H1 (cell line): ENCODE data around the gene CLEC16A. TPM values are rescaled to one million over a fixed set of nuclear protein-coding genes. Genes with fewer than 3 reads are reported as not detected.

Experiments
- CTCF ChIA-PET: fragments of 300-600 bp; sonication (Branson Sonifier 250); formaldehyde crosslinking; loops from one replicate; lab custom pipeline; 2021; ENCODE audit not compliant: partially characterized antibody; lab: Charles Lee
- POLR2A ChIA-PET: fragments of 300-600 bp; sonication (Branson Sonifier 250); formaldehyde crosslinking; loops from one replicate; lab custom pipeline; 2021; ENCODE audit warnings: inconsistent platforms; ENCODE audit not compliant: partially characterized antibody; lab: Charles Lee
- DNase-seq, 2 experiments: peaks; one replicate each; pipeline versions ENCODE4 v3.0.0 to v3.0.0-alpha.2; 2010 to 2022; ENCODE audit warnings: low spot score in 2 of 2, low read depth in 1 of 2, mixed read lengths in 1 of 2
- FAIRE-seq: peaks from 2 replicates; lab custom pipeline; 2011; peaks lifted over from hg19 to GRCh38; lab: Jason Lieb, UNC
- H2AFZ ChIP-seq: 2 replicates; pipeline ENCODE4 v1.8.1; 2012; ENCODE audit warnings: low read length, inconsistent platforms
- H2AK5ac ChIP-seq: 2 replicates; pipeline ENCODE4 v1.6.1; 2013; ENCODE audit warnings: low read depth, low read length
- H2BK120ac ChIP-seq: replicated peaks from 2 replicates; pipeline ENCODE3; 2013; ENCODE audit warnings: low read depth, low read length, inconsistent platforms
- H2BK12ac ChIP-seq: 2 replicates; pipeline ENCODE4 v1.6.1; 2013; ENCODE audit warnings: low read depth, low read length
- H2BK15ac ChIP-seq: 2 replicates; pipeline ENCODE4 v1.6.1; 2013; ENCODE audit warnings: low read length
- H2BK20ac ChIP-seq: 2 replicates; pipeline ENCODE4 v1.6.1; 2013; ENCODE audit warnings: low read length
- H2BK5ac ChIP-seq: 2 replicates; pipeline ENCODE4 v1.6.1; 2013; ENCODE audit warnings: low read depth, low read length
- H3K14ac ChIP-seq: 2 replicates; pipeline ENCODE4 v1.6.1; 2013; ENCODE audit warnings: inconsistent platforms; ENCODE audit not compliant: insufficient read length
- H3K18ac ChIP-seq: 2 replicates; pipeline ENCODE4 v1.6.1; 2013; ENCODE audit warnings: low read length; ENCODE audit errors: extremely low read depth
- H3K23ac ChIP-seq: 2 replicates; pipeline ENCODE4 v1.6.1; 2013; ENCODE audit warnings: inconsistent platforms; ENCODE audit not compliant: insufficient read length
- H3K23me2 ChIP-seq: 2 replicates; pipeline ENCODE4 v1.6.1; 2013; ENCODE audit warnings: low read depth, low read length
- H3K27ac ChIP-seq: 2 replicates; pipeline ENCODE4 v1.6.1; 2011; ENCODE audit warnings: low read depth, low read length, inconsistent platforms
- H3K27me3 ChIP-seq, 4 experiments: replicated peaks in 1 of 4; 1 replicate in 1 of 4; 2 replicates in 3 of 4; pipeline versions ENCODE4 v1.6.1 to v1.8.1; 2011 to 2013; ENCODE audit warnings: low read length in 3 of 4, mild to moderate bottlenecking in 3 of 4, inconsistent platforms in 2 of 4, mixed read lengths in 2 of 4, moderate library complexity in 1 of 4; ENCODE audit not compliant: control insufficient read depth in 3 of 4, insufficient read depth in 3 of 4; ENCODE audit errors: extremely low read depth in 1 of 4
- H3K36me3 ChIP-seq, 4 experiments: 2 replicates each; pipeline versions ENCODE4 v1.6.1 to v1.8.1; 2011 to 2013; ENCODE audit warnings: mild to moderate bottlenecking in 4 of 4, low read length in 3 of 4, moderate library complexity in 2 of 4, control low read depth in 1 of 4, inconsistent platforms in 1 of 4; ENCODE audit not compliant: insufficient read depth in 4 of 4, control insufficient read depth in 2 of 4
- H3K4ac ChIP-seq: replicated peaks from 2 replicates; pipeline ENCODE3; 2013; ENCODE audit warnings: low read length, low read depth, mixed read lengths, inconsistent platforms; ENCODE audit not compliant: insufficient read length
- H3K4me1 ChIP-seq, 4 experiments: replicated peaks in 1 of 4; 1 replicate in 1 of 4; 2 replicates in 3 of 4; pipeline versions ENCODE4 v1.6.1 to v1.8.1; 2011 to 2013; ENCODE audit warnings: low read length in 3 of 4, inconsistent platforms in 2 of 4, mixed read lengths in 1 of 4; ENCODE audit not compliant: insufficient read depth in 4 of 4, control insufficient read depth in 3 of 4
- H3K4me2 ChIP-seq, 2 experiments: 2 replicates each; pipeline versions ENCODE4 v1.6.1 to v1.8.1; 2011 to 2013; ENCODE audit warnings: low read depth in 2 of 2, low read length in 2 of 2, control low read depth in 1 of 2, inconsistent platforms in 1 of 2, mild to moderate bottlenecking in 1 of 2; ENCODE audit not compliant: insufficient read depth in 1 of 2
- H3K4me3 ChIP-seq, 4 experiments: fragments of 200-600, 300-600 bp in 1 of 4; sonication (generic), shearing (Covaris generic), sonication (Bioruptor Twin) in 1 of 4; 2 replicates each; pipeline versions ENCODE4 v1.5.1 to v1.8.1; 2011 to 2016; ENCODE audit warnings: low read length in 4 of 4, low read depth in 3 of 4, control low read depth in 2 of 4, inconsistent platforms in 2 of 4, mild to moderate bottlenecking in 2 of 4, mixed read lengths in 1 of 4, moderate library complexity in 1 of 4; ENCODE audit not compliant: insufficient read depth in 2 of 4; ENCODE audit errors: extremely low read depth in 1 of 4
- H3K56ac ChIP-seq: replicated peaks from 2 replicates; pipeline ENCODE3; 2013; ENCODE audit warnings: low read depth, mild to moderate bottlenecking, mixed read lengths, low read length, inconsistent platforms; ENCODE audit not compliant: insufficient read length
- H3K79me1 ChIP-seq: 2 replicates; pipeline ENCODE4 v1.6.1; 2013; ENCODE audit warnings: low read depth, low read length, control low read depth
- H3K79me2 ChIP-seq, 2 experiments: 2 replicates each; pipeline versions ENCODE4 v1.6.1 to v1.8.1; 2012 to 2013; ENCODE audit warnings: low read length in 2 of 2, mild to moderate bottlenecking in 2 of 2, inconsistent platforms in 1 of 2; ENCODE audit not compliant: insufficient read depth in 2 of 2, control insufficient read depth in 1 of 2
- H3K9ac ChIP-seq, 4 experiments: replicated peaks in 1 of 4; 1 replicate in 1 of 4; 2 replicates in 3 of 4; pipeline versions ENCODE4 v1.6.1 to v1.8.1; 2011 to 2013; ENCODE audit warnings: low read depth in 3 of 4, low read length in 3 of 4, control low read depth in 2 of 4, mild to moderate bottlenecking in 2 of 4, moderate library complexity in 2 of 4, inconsistent platforms in 1 of 4; ENCODE audit errors: extremely low read depth in 1 of 4
- H3K9me3 ChIP-seq, 2 experiments: 2 replicates each; pipeline versions ENCODE4 v1.6.1 to v1.8.1; 2012 to 2013; ENCODE audit warnings: mild to moderate bottlenecking in 2 of 2, moderate library complexity in 2 of 2, control low read depth in 1 of 2, inconsistent platforms in 1 of 2, low read depth in 1 of 2, low read length in 1 of 2, mixed read lengths in 1 of 2; ENCODE audit not compliant: insufficient read depth in 2 of 2
- H4K20me1 ChIP-seq, 2 experiments: replicated peaks in 1 of 2; 2 replicates each; pipeline versions ENCODE3 to v1.8.1; 2011 to 2013; ENCODE audit warnings: inconsistent platforms in 2 of 2, low read length in 2 of 2, mild to moderate bottlenecking in 1 of 2; ENCODE audit not compliant: insufficient read depth in 2 of 2, control insufficient read depth in 1 of 2
- H4K5ac ChIP-seq: 2 replicates; pipeline ENCODE4 v1.6.1; 2013; ENCODE audit warnings: low read length, low read depth, mixed read lengths, inconsistent platforms; ENCODE audit not compliant: insufficient read length
- H4K8ac ChIP-seq: 2 replicates; pipeline ENCODE4 v1.8.0; 2013; ENCODE audit warnings: mild to moderate bottlenecking, moderate library complexity, low read length, inconsistent platforms; ENCODE audit not compliant: insufficient read depth; ENCODE audit errors: extremely low read depth
- H4K91ac ChIP-seq: replicated peaks from 2 replicates; pipeline ENCODE3; 2013; ENCODE audit warnings: low read length, mixed read lengths, inconsistent platforms; ENCODE audit not compliant: insufficient read length
- RXRA ChIP-seq: IDR thresholded peaks from 2 replicates; pipeline ENCODE4 v1.6.1; 2011; ENCODE audit warnings: low read depth, mild to moderate bottlenecking, low read length, moderate library complexity; ENCODE audit not compliant: insufficient read depth
- TBP ChIP-seq: IDR thresholded peaks from 2 replicates; pipeline ENCODE4 v1.6.1; 2011; ENCODE audit warnings: low read depth, low read length, improper control_type of control experiment
- WGBS, 2 experiments: shearing (Covaris generic) in 1 of 2; methylation state at CpG; one replicate each; pipeline versions ENCODE4 v1.1.6 to v1.1.7; 2013 to 2015; ENCODE audit warnings: low lambda C conversion rate in 2 of 2, mixed read lengths in 2 of 2, inconsistent platforms in 1 of 2, low coverage in 1 of 2, missing lambda C conversion rate in 1 of 2; ENCODE audit not compliant: insufficient replicate concordance in 2 of 2, insufficient coverage in 1 of 2, insufficient read length in 1 of 2; ENCODE audit errors: extremely low coverage in 1 of 2, missing lambda C conversion rate in 1 of 2; 5-methylcytosine and 5-hydroxymethylcytosine counted together
- polyA plus RNA-seq, 7 experiments: library from polyadenylated mRNA; depleted of rRNA in 3 of 7; stranded (reverse) in 5 of 7; unstranded in 2 of 7; fragments of >200 nt in 5 of 7; fragments of 200-250 nt in 2 of 7; gene quantifications; 1 replicate in 5 of 7; 2 replicates in 1 of 7; 4 replicates in 1 of 7; pipeline versions ENCODE4 v1.2.1 to v1.2.3, GENCODE V29; 2011 to 2013; ENCODE audit warnings: missing spikeins in 2 of 7, mixed read lengths in 2 of 7
- total RNA-seq: library from RNA; stranded (reverse); fragmentation: NEBNext Ultra II Directional; extraction: Animal tissue kit (Norgen Biotek cat#: 25700); gene quantifications from 2 replicates; pipeline ENCODE4 v1.2.1, GENCODE V29; 2021

The CLEC16A gene
- total and polyA plus RNA-seq, 2 of the 8 experiments (the other 6 are each of a cell fraction or from before 2014, with no cell fraction given): 7.6 to 19.3 TPM

DNA sequence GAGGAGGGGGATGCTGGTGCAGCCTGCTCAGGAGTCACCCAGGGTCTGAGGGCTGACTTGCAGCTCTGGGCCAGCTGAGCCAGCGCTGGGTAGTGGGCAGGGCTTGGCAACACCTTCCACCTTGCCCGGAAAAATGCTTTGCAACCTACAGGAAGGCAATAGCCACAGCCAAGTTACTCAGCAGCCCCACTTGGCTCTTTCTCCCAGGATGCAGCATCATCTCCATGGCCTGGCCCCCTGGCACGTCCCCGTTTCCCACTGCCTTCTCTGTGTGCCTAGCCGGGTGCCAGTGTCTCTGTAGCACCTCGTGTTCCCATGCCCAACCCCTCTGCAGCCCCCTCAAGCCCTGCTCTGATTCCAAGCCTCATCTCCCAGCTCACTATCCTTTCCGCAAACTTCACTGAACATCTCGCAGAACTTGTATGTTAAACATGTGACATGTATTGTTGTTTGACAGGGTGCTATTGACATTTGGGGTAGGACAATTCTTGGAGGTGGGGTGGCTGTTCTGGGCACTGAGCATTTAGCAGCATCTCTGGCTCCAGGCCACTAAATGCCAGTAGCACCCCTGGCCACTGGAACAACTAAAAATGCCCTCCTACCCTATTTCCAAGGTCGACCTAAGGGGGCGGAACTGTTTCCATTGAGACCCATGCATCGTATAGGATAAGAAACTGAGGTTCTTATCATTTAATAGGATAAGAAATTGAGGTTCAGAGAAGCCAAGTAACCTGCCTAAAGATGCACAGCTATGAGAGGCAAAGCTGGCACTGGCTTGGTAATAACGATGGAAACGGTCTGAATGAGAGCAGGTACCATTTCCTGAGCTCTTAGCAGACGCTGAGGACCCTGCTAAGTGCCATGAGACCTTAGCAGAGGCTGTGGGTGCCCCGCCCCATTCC lies 14.3 kb upstream of the CLEC16A start:
- no peak overlapping the region for H4K5ac ChIP-seq
- no peak overlapping the region for H3K23ac ChIP-seq
- no peak overlapping the region for H2BK5ac ChIP-seq
- no peak overlapping the region for H3K27ac ChIP-seq
- peaks cover 8% of the 10 kb centered on the region for H3K79me1 ChIP-seq
- no peak overlapping the region for H2BK20ac ChIP-seq
- no peak overlapping the region for H3K4ac ChIP-seq
- POLR2A ChIA-PET: interaction anchor here (0.8 to 2.5 kb wide), 2 partner anchors 9 to 14 kb away, joined by 3 to 6 read pairs; partner anchors contain the start of gene CLEC16A
- no peaks in the 10 kb centered on the region for H3K9me3 ChIP-seq
- CTCF ChIA-PET: interaction anchor here (0.6 to 1.4 kb wide), 5 partner anchors 10 to 517 kb away, joined by 3 to 8 read pairs (median 3); no protein-coding TSS in a partner anchor
- H3K4me3 ChIP-seq: no peak overlapping the region
- peaks cover 5 to 6% of the 10 kb centered on the region in 2 experiments for H4K20me1 ChIP-seq
- H3K79me2 ChIP-seq: no peaks in the 10 kb centered on the region; a peak in 1 of 4 replicates
- H3K36me3 ChIP-seq: peaks cover 3 to 11% (median 5%) of the 10 kb centered on the region in 4 experiments; a peak in 5 of 8 replicates
- no peak overlapping the region for H2BK12ac ChIP-seq
- WGBS, 2 experiments: 88% methylated on average over 15 of the region's 15 CpGs; no CpG with 5 or more reads in 1 of the 2 experiments
- TF ChIP-seq TBP (no peak), RXRA (no peak)
- no peak overlapping the region for H3K9ac ChIP-seq
- H3K27me3 ChIP-seq: no peaks in the 10 kb centered on the region
- no peak overlapping the region for H3K56ac ChIP-seq
- H3K18ac ChIP-seq: no peak overlapping the region
- no peaks in the 10 kb centered on the region for H3K4me1 ChIP-seq
- no peak overlapping the region for H2AFZ ChIP-seq
- no peak overlapping the region for H4K8ac ChIP-seq
- H4K91ac ChIP-seq: no peak overlapping the region
- no peak overlapping the region for H2BK120ac ChIP-seq
- H2AK5ac ChIP-seq: no peak overlapping the region
- no peaks in the 10 kb centered on the region for H3K23me2 ChIP-seq
- H2BK15ac ChIP-seq: no peak overlapping the region
- no peak for DNase-seq
- H3K4me2 ChIP-seq: no peak overlapping the region
- FAIRE-seq: no peak
- H3K14ac ChIP-seq: no peak overlapping the region
